MCF 10A (cell line): ENCODE measurements around the gene CYP17A1. TPM values are rescaled to one million over a fixed set of nuclear protein-coding genes. Genes with fewer than 3 reads are reported as not detected.

Source experiments
- BruUV-seq: library from RNA; stranded (reverse); fragments of 400-500 nt; replicated peaks from 2 replicates; lab custom pipeline; 2021; lab: Mats Ljungman, UMichigan
- CTCF ChIA-PET: fragments of 300-600 bp; sonication (Branson Sonifier 250); formaldehyde crosslinking; extraction: SDS; loops from one replicate; lab custom pipeline; 2021; ENCODE audit warnings: antibody characterized with exemption, inconsistent platforms; lab: Yijun Ruan, JAX
- POLR2A ChIA-PET: fragments of 300-600, 350-650 bp; sonication (Branson Sonifier 250); formaldehyde crosslinking; extraction: SDS; loops from one replicate; lab custom pipeline; 2020; ENCODE audit warnings: antibody characterized with exemption, inconsistent platforms; lab: Yijun Ruan, JAX
- DNase-seq: peaks from one replicate; pipeline ENCODE4 v3.0.0-alpha.2; 2018; ENCODE audit not compliant: unreplicated experiment
- H3K27ac Mint-ChIP-seq: one replicate; pipeline ENCODE4 v1.8.0; 2022; ENCODE audit warnings: mild to moderate bottlenecking, low read depth, mixed read lengths; ENCODE audit not compliant: unreplicated experiment
- H3K27me3 Mint-ChIP-seq: one replicate; pipeline ENCODE4 v1.8.0; 2022; ENCODE audit warnings: mixed read lengths; ENCODE audit not compliant: insufficient read depth, unreplicated experiment
- H3K36me3 Mint-ChIP-seq: one replicate; pipeline ENCODE4 v1.8.0; 2022; ENCODE audit warnings: mild to moderate bottlenecking, moderate library complexity, mixed read lengths; ENCODE audit not compliant: insufficient read depth, unreplicated experiment
- H3K4me1 Mint-ChIP-seq: one replicate; pipeline ENCODE4 v1.8.0; 2022; ENCODE audit warnings: mixed read lengths; ENCODE audit not compliant: insufficient read depth, unreplicated experiment
- H3K4me3 Mint-ChIP-seq: one replicate; pipeline ENCODE4 v1.8.0; 2022; ENCODE audit warnings: mild to moderate bottlenecking, moderate library complexity, mixed read lengths; ENCODE audit not compliant: unreplicated experiment
- H3K9me3 Mint-ChIP-seq: one replicate; pipeline ENCODE4 v1.8.0; 2022; ENCODE audit warnings: mixed read lengths; ENCODE audit not compliant: unreplicated experiment
- intact Hi-C: fragments of 100-400 bp; cut with micrococcal nuclease; formaldehyde crosslinking; loops from 2 replicates; pipeline ENCODE4 v1.14.1; 2022
- total RNA-seq: library from RNA; stranded (reverse); gene quantifications from 2 replicates; pipeline ENCODE4 v1.2.3, GENCODE V29; 2022
- TF ChIP-seq, protein P1 (sequence below): fragments of 200-600 bp; IDR thresholded peaks from one replicate; pipeline ENCODE4 v1.8.0; 2022; ENCODE audit warnings: antibody characterized with exemption, mild to moderate bottlenecking; ENCODE audit not compliant: unreplicated experiment

CYP17A1 gene
- total RNA-seq, 1 experiment from 2014 or later, result not detected

DNA sequence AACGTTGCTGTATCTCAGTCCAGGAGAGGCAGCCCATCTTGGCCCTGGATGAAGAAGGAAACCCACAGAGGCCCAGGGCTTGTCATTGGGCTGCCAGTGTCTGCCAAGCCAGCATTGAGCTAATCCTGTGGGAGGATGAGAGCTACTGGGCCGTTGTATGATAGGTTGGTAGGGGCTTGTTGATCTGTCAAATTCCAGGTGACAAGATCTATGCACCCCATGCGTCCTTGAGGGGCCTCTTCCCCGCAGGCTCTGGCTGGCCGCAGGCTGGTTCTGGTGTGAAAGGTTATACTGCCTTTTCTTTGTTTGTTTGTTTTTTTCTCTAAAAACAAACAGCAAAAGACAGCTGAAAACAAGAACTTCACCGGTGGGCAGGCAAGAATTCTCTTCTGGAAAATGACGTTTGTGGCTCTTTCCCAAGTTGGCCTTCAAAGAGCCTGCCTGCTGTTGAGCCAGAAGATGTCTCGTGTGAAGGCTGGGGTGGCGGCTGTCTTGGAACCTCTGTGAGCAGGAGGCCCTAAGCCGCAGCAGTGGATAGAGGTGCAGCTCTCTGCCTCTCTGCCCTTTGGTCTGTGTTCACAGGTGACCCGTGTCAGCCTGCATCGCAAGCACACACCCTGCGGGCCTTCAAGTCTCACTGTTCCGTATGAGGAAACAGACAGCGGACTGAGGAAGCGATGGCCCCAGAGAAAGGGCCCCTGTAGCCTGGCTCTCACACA is 23.3 kb downstream of the CYP17A1 start:
- ChIA-PET POLR2A (interaction anchor here (1.5 kb wide), 1 partner anchor 69 kb away, joined by 5 read pairs; no protein-coding TSS in a partner anchor), CTCF (interaction anchor here (0.6 to 1.1 kb wide), 3 partner anchors 83 to 400 kb away, joined by 3 to 4 read pairs (median 3); no protein-coding TSS in a partner anchor)
- H3K36me3 Mint-ChIP-seq, result peaks cover 58% of the 10 kb centered on the region
- intact Hi-C loops, result no loop called here
- no peak overlapping the region for H3K27ac Mint-ChIP-seq
- no peak for DNase-seq
- TF ChIP-seq, protein P1, sequence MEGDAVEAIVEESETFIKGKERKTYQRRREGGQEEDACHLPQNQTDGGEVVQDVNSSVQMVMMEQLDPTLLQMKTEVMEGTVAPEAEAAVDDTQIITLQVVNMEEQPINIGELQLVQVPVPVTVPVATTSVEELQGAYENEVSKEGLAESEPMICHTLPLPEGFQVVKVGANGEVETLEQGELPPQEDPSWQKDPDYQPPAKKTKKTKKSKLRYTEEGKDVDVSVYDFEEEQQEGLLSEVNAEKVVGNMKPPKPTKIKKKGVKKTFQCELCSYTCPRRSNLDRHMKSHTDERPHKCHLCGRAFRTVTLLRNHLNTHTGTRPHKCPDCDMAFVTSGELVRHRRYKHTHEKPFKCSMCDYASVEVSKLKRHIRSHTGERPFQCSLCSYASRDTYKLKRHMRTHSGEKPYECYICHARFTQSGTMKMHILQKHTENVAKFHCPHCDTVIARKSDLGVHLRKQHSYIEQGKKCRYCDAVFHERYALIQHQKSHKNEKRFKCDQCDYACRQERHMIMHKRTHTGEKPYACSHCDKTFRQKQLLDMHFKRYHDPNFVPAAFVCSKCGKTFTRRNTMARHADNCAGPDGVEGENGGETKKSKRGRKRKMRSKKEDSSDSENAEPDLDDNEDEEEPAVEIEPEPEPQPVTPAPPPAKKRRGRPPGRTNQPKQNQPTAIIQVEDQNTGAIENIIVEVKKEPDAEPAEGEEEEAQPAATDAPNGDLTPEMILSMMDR, result no peak
- no peaks in the 10 kb centered on the region for H3K27me3 Mint-ChIP-seq
- BruUV-seq, result no TSS peak
- H3K4me1 Mint-ChIP-seq, result no peaks in the 10 kb centered on the region
- no peaks in the 10 kb centered on the region for H3K9me3 Mint-ChIP-seq
- H3K4me3 Mint-ChIP-seq, result no peak overlapping the region

DNA sequence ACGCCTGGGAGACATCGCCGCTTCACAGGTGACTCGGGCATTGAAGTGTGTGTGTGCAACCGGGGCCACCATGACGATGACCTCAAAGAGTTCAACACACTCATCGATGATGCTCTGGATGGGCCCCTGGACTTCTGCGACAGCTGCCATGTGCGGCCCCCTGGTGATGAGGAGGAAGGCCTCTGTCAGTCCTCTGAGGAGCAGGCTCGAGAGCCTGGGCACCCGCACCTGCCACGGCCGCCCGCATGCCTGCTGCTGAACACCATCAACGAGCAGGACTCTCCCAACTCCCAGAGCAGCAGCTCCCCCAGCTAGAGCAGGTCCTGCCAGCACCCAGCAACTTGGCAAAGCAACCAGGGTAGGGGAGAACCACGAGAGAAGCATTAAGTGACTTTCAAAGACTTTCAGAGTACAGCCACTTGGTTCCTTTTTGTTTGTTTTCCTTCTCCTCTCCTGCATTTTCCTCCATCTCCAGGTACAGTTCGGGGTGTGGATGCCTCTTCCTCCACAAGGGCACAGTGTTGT is 24.1 kb downstream of the CYP17A1 start:
- DNase-seq, result no peak
- Mint-ChIP-seq H3K27ac (no peak overlapping the region), H3K4me3 (no peak overlapping the region), H3K36me3 (peaks cover 58% of the 10 kb centered on the region), H3K27me3 (no peaks in the 10 kb centered on the region), H3K4me1 (peaks cover 6% of the 10 kb centered on the region), H3K9me3 (no peaks in the 10 kb centered on the region)
- no TSS peak for BruUV-seq
- POLR2A ChIA-PET, result interaction anchor here (1.5 kb wide), 1 partner anchor 69 kb away, joined by 5 read pairs; no protein-coding TSS in a partner anchor
- TF ChIP-seq, protein P1, result no peak
- CTCF ChIA-PET, result interaction anchor here (1.1 kb wide), 1 partner anchor 84 kb away, joined by 4 read pairs; no protein-coding TSS in a partner anchor
- intact Hi-C loops, result no loop called here

DNA sequence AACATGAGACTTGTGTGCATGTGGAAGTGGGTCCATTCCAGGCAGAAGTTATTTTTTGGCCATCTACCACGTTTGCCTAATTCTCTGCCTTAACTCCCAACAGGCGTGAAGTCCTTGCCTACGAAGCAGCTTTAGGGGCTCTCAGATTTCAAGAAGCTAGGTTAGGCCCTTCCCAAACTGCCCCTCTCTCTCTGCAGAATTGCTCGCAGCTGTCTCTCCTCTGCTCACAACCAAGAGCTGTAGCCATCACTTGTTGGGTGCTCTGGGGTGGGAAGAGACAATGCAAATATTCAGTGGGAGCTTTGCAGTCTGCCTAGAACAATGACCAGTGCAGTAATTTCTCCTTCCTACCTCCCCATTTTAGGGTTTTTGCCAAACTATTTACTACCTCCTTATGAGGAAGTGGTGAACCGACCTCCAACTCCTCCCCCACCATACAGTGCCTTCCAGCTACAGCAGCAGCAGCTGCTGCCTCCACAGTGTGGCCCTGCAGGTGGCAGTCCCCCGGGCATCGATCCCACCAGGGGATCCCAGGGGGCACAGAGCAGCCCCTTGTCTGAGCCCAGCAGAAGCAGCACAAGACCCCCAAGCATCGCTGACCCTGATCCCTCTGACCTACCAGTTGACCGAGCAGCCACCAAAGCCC is 24.9 kb downstream of the CYP17A1 start:
- no peak overlapping the region for H3K4me3 Mint-ChIP-seq
- H3K4me1 Mint-ChIP-seq, result peaks cover 6% of the 10 kb centered on the region
- CTCF ChIA-PET, result no interaction called here
- TF ChIP-seq, protein P1, result no peak
- intact Hi-C loops, result no loop called here
- H3K36me3 Mint-ChIP-seq, result peaks cover 60% of the 10 kb centered on the region
- POLR2A ChIA-PET, result interaction anchor here (0.6 to 1.5 kb wide), 3 partner anchors 59 to 397 kb away, joined by 3 to 5 read pairs (median 3); no protein-coding TSS in a partner anchor
- no peak for DNase-seq
- no peaks in the 10 kb centered on the region for H3K9me3 Mint-ChIP-seq
- H3K27ac Mint-ChIP-seq, result no peak overlapping the region
- H3K27me3 Mint-ChIP-seq, result no peaks in the 10 kb centered on the region
- no TSS peak for BruUV-seq

DNA sequence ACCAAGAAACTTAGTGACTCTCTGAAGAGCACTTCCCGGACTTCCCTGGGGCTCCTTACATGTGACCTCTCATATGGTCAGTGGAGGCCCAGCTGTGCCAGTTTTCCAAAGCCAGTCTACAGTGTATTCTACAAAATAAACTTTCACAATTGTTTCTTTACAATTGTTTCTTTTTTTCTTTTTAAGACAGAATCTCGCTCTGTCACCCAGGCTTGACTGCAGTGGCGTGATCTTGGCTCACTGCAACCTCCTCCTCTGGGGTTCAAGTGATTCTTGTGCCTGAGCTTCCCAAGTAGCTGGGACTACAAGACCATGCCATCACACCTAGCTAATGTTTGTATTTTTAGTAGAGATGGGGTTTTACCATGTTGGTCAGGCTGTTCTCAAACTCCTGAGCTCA is 25.9 kb downstream of the CYP17A1 start:
- ChIA-PET POLR2A (interaction anchor here (0.6 to 1.1 kb wide), 2 partner anchors 58 to 398 kb away, joined by 3 read pairs; no protein-coding TSS in a partner anchor), CTCF (no interaction called here)
- intact Hi-C loops, result no loop called here
- Mint-ChIP-seq H3K4me1 (peaks cover 6% of the 10 kb centered on the region), H3K36me3 (peaks cover 66% of the 10 kb centered on the region), H3K27me3 (no peaks in the 10 kb centered on the region), H3K9me3 (no peaks in the 10 kb centered on the region), H3K4me3 (no peak overlapping the region), H3K27ac (no peak overlapping the region)
- no peak for DNase-seq
- TF ChIP-seq, protein P1, result no peak
- BruUV-seq, result no TSS peak
